NCI-H460 (cell line): ENCODE results near the gene ACSM2A. TPM values are rescaled to one million over a fixed set of nuclear protein-coding genes. Genes with fewer than 3 reads are reported as not detected.
"Not testable (repeated sequence)": the region's sequence is repeated elsewhere in the genome, so short reads cannot be mapped to it uniquely, and the experiment has no call there.

Experiments used
- DNase-seq: peaks from one replicate; pipeline ENCODE4 v3.0.0-alpha.2; 2016; ENCODE audit warnings: low read depth; ENCODE audit errors: extremely low read depth
- total RNA-seq: library from RNA; depleted of rRNA; stranded (reverse); fragments of >200 nt; shearing (Covaris generic); gene quantifications from 2 replicates; pipeline ENCODE4 v1.2.3, GENCODE V29; 2014

Gene ACSM2A
- total RNA-seq, 1 experiment from 2014 or later = not detected

- DNase-seq = not testable (repeated sequence)
Measured at GRCh38 chr16:20446652-20447393, 4.5 kb upstream of the ACSM2A start.

DNA sequence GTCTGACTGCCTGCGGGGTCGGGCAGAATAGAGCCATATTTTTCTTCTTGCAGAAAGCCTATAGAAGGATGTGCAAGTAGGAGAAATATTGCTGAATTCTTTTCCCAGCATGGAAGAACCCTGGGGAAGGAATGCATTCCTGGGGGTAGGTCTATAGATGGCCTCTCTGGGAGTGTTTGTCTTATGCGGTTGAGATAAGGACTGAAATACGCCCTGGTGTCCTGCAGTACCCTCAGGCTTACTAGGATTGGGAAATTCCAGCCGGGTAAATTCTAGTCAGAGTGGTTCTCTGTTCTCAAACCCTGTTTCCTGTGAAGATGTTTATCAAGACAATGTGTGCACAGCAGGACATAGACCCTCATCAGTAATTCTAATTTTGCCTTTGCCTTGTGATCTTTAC, 2.3 kb downstream of the ACSM2A start:
- DNase-seq = not testable (repeated sequence)

DNA sequence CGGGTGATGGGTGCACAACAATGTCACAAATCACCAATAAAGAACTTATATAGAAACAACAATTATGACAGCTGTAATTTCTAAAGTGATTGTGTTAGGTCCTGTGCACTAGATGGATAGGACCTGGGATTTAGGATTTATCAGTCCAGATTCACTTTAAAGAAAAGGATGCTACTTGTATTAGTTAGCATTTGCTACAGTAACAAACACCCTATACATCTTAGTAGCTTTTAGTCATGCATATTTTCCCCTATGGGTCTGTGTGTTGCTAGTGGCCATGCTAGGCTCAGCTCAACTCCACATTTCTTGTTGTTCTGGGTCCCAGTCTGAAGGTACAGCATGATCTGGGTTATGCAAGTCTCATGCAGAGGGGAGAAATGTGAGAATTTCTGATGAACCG, 7.9 kb downstream of the ACSM2A start:
- not testable (repeated sequence) for DNase-seq

GRCh38 chr16:20460313-20460712, 9.0 kb downstream of the ACSM2A start:
- DNase-seq = not testable (repeated sequence)

GRCh38 chr16:20468954-20469353, 17.6 kb downstream of the ACSM2A start:
- not testable (repeated sequence) for DNase-seq

GRCh38 chr16:20469930-20470329, 18.6 kb downstream of the ACSM2A start:
- DNase-seq = not testable (repeated sequence)

GRCh38 chr16:20470732-20471131, 19.4 kb downstream of the ACSM2A start:
- not testable (repeated sequence) for DNase-seq

GRCh38 chr16:20477188-20477744, 25.9 kb downstream of the ACSM2A start:
- DNase-seq = not testable (repeated sequence)

GRCh38 chr16:20483989-20484388, 32.7 kb downstream of the ACSM2A start:
- not testable (repeated sequence) for DNase-seq

DNA sequence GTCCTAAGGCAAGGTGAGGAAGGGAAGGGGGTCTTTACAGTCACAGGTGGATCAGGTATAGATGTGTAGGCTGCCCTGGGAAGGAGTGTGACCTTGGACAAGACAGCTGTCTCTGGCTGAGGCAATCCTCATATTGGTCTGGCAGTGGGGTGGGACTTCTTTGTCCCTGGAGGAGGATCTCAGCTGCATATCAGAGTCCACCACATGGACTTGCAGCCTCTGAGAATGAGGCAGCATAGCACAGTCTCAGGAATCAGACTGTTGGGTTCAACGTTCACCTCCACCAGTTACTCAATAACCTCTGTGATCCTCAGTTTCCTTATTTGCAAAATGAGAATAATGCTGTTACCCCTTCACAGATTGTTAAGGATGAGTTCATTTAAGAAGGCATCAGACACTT, 33.4 kb downstream of the ACSM2A start:
- DNase-seq = no peak

GRCh38 chr16:20485408-20485807, 34.1 kb downstream of the ACSM2A start:
- no peak for DNase-seq

DNA sequence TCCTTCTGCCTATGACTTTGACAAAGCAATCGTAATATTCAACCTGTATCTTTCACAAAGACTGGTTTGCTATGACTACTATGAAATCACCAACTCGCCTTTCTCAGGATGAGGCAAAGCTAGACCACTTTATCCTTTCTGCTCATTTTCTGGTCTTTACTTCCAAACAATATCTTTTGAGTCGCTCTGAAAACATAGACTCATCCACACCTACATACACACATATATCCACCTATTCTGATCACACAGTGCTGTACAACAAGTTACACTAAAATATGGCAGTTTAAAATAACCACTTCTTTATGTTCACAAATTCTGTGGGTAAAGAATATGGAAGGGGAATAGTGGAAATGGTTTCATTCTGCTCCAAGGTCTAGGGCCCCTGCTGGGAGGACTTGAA, 39.7 kb downstream of the ACSM2A start:
- DNase-seq = not testable (repeated sequence)

GRCh38 chr16:20491448-20491847, 40.1 kb downstream of the ACSM2A start:
- DNase-seq = not testable (repeated sequence)

DNA sequence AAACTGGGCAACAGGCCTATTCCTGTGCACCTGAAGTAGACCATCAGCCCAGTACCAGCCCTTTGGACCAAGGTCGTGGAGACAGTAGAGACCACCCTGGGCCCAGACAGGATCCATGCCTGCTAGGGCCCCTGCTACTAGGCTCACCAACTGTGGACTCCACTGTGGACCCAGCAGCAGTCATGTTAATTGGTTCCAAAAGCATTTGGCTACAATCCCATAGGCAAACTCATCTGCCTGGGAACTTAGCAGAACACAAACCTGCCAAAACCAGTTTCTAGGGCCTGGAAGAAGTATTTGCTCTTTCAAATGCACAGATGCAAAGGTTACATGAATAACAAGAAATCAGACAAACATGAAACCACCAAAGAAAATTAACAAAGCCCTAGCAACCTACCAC, 53.1 kb downstream of the ACSM2A start:
- DNase-seq = no peak

- DNase-seq = no peak
Measured at GRCh38 chr16:20507280-20507679, 56.0 kb downstream of the ACSM2A start.

DNA sequence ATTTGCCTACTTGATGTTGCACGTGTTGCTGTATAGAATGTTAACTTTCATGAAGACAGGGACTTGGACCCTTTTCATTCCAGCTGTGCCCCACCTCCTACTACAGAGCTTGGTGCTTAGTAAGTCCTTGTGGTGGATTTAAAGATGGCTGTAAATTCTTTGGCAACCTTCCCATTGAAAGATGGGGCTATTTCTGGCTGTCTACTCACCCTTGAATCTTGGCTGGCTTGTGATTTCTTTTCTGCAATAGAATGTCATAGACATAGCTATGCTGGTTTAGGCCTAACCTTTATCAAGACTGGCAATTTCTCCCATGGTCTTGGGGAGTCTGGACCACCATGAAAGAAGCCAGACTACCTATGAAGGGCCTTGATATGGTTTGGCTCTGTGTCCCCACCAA, 59.0 kb downstream of the ACSM2A start:
- DNase-seq = no peak

- no peak for DNase-seq
Measured at GRCh38 chr16:20515688-20516090, 64.4 kb downstream of the ACSM2A start.

GRCh38 chr16:20517149-20517548, 65.8 kb downstream of the ACSM2A start:
- DNase-seq = no peak

DNA sequence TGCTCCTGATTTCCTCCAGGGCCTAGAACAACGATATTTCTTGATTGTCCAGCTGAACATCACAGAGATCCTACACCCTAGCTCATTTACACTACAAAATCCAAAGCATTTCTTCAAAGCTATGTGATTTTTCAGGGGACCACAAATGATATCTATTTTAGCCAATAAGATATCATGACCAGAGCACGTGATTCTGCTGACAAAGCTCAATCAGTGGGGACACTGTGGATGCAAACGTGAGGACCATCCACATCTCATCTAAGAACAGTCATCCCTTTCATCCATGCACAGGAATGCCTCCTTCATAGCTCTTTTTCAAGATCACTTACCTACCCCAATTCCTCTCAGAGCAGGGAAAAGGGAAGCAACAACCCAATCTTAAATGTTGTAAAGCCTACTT, 67.9 kb downstream of the ACSM2A start:
- no peak for DNase-seq

- DNase-seq = no peak
Measured at GRCh38 chr16:20520103-20520502, 68.8 kb downstream of the ACSM2A start.

DNA sequence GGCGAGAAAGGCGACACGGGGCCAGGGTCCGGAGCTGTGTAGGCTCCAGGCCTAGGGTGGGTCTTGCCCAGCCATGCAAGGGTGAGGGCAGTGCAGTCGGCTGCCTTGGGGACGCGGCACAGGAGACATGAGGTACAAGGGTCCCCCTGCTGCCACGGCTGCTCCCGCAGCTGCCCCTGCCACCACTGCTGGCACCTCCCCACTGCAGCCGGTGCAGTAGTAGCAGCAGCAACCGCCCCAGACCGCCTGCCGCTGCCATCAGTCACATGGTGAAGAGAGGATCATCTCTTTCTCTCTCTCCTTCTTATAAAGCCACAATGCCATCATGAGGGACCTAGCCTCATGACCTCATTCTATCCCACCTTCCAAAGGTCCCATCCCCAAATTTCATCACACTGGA, 80.5 kb downstream of the ACSM2A start:
- not testable (repeated sequence) for DNase-seq

DNA sequence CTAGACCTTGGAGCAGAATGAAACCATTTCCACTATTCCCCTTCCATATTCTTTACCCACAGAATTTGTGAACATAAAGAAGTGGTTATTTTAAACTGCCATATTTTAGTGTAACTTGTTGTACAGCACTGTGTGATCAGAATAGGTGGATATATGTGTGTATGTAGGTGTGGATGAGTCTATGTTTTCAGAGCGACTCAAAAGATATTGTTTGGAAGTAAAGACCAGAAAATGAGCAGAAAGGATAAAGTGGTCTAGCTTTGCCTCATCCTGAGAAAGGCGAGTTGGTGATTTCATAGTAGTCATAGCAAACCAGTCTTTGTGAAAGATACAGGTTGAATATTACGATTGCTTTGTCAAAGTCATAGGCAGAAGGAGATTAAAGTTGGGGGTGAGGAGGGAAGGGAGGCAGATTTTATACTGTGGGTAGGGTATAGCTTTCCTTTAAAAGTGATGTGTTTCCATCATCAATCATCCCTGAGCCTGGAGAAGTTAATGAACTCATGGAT, 81.0 kb downstream of the ACSM2A start:
- not testable (repeated sequence) for DNase-seq
